ENCODE results near the gene PIAS4. TPM values are rescaled to one million over a fixed set of nuclear protein-coding genes. Genes with fewer than 3 reads are reported as not detected.

The PIAS4 gene
- total and polyA plus RNA-seq, 2 donors (not counting 3 experiments of a cell fraction or from before 2014, with no cell fraction given) = 26.2 to 46.2 TPM

DNA sequence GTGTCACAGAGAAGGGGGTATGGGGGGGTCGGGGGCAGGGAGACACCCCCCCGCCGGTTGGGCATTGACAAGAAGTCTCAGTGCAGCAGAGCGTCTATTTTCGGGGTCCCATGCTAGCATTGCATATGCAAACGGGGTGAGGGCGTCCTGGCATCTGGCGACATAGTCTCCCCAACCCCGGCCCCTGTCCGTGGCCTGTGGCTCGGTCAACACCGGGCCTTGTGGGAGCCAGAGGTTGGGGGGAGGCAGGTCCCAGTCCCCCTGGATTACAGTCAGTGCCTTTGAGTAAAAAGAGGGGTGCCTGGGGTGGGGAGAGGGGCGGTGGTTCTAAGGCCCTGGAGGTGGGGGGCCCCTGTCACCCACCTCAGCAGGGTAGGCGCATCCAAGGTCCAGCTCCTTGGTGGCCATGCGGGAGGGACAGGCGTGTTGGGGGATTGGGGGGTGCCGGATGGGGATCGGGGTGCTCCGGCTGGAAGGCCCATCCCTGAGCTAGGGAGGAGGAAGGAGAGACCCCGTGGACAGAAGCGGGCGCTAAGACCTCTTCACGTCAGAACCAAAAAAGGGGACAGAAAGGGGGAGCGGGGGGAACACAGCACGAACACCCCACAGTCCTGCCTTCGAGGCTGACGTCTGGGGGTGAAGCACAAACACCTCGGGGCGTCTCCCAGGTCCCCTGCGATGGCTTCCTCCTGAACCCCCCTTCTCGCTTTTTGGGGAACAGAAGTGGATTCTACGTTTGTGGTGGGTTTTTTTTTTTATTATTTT is 38.2 kb downstream of the PIAS4 start:
- no peaks in the 10 kb centered on the region for H3K9me1 ChIP-seq (replicated peaks; ENCODE audit: control insufficient read depth, extremely low read depth, insufficient read depth, low read length)
- DNase-seq (ENCODE audit: low read depth, low spot score) = no peak
- no peak overlapping the region for H3K4me2 ChIP-seq (ENCODE audit: insufficient read depth, low read length)
- H3K9ac ChIP-seq (replicated peaks; ENCODE audit: extremely low read depth, insufficient read depth, low read length) = no peak overlapping the region
- BruUV-seq (replicated peaks) = no TSS peak
- FAIRE-seq = no peak
- peaks cover 2 to 21% of the 10 kb centered on the region in 2 experiments for H3K36me3 ChIP-seq (ENCODE audit: control insufficient read depth in 2 of 2, extremely low read depth in 1 of 2, insufficient read depth in 2 of 2, low read length in 2 of 2)
- no peak overlapping the region for H2AFZ ChIP-seq (ENCODE audit: low read depth, low read length)
- no peaks in the 10 kb centered on the region for H3K27me3 ChIP-seq (ENCODE audit: control insufficient read depth in 2 of 2, insufficient read depth in 2 of 2, low read length in 2 of 2)
- peaks cover 51% of the 10 kb centered on the region for H3K79me2 ChIP-seq (ENCODE audit: control insufficient read depth, insufficient read depth, low read length)
- no peaks in the 10 kb centered on the region for H3K9me3 ChIP-seq (replicated peaks; ENCODE audit: control insufficient read depth, insufficient read depth, low read length)
- no peak for TF ChIP-seq POLR2A (IDR thresholded peaks at IDR 0.05; ENCODE audit: low read depth, low read length)
- TF ChIP-seq GATA2 (IDR thresholded peaks at IDR 0.05; ENCODE audit: insufficient read depth, insufficient read length, low read depth, low read length) = no peak
- TF ChIP-seq JUN (IDR thresholded peaks at IDR 0.05; ENCODE audit: borderline replicate concordance, insufficient read depth, insufficient read length, low read depth) = no peak
- no peak for TF ChIP-seq POLR2AphosphoS5 (IDR thresholded peaks at IDR 0.05; ENCODE audit: insufficient read depth, low read depth, low read length)
- TF ChIP-seq FOS (IDR thresholded peaks at IDR 0.05; ENCODE audit: borderline replicate concordance, insufficient read depth, low read length) = no peak
- TF ChIP-seq, protein P1, sequence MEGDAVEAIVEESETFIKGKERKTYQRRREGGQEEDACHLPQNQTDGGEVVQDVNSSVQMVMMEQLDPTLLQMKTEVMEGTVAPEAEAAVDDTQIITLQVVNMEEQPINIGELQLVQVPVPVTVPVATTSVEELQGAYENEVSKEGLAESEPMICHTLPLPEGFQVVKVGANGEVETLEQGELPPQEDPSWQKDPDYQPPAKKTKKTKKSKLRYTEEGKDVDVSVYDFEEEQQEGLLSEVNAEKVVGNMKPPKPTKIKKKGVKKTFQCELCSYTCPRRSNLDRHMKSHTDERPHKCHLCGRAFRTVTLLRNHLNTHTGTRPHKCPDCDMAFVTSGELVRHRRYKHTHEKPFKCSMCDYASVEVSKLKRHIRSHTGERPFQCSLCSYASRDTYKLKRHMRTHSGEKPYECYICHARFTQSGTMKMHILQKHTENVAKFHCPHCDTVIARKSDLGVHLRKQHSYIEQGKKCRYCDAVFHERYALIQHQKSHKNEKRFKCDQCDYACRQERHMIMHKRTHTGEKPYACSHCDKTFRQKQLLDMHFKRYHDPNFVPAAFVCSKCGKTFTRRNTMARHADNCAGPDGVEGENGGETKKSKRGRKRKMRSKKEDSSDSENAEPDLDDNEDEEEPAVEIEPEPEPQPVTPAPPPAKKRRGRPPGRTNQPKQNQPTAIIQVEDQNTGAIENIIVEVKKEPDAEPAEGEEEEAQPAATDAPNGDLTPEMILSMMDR (IDR thresholded peaks at IDR 0.05; ENCODE audit: extremely low read depth in 1 of 2, insufficient read depth in 1 of 2, low read depth in 1 of 2, low read length in 2 of 2) = no peak
- no peak for TF ChIP-seq EZH2 (IDR thresholded peaks at IDR 0.05; ENCODE audit: borderline replicate concordance, low read depth, low read length, severe bottlenecking)
- no peak for TF ChIP-seq MYC (IDR thresholded peaks at IDR 0.05; ENCODE audit: low read depth, low read length)
- TF ChIP-seq, protein P2, sequence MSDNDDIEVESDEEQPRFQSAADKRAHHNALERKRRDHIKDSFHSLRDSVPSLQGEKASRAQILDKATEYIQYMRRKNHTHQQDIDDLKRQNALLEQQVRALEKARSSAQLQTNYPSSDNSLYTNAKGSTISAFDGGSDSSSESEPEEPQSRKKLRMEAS (IDR thresholded peaks at IDR 0.05; ENCODE audit: insufficient read depth, insufficient read length) = no peak
- H3K27ac ChIP-seq (ENCODE audit: insufficient read depth, low read depth, low read length) = no peak overlapping the region
- no peak overlapping the region for H3K4me3 ChIP-seq (replicated peaks in 1 of 3; ENCODE audit: insufficient read depth in 1 of 3, low read depth in 1 of 3, low read length in 3 of 3)
- ChIA-PET POLR2A (no interaction called here), CTCF (no interaction called here)
- dilution Hi-C loops (cut with MboI; ENCODE audit: extremely low pct_ligation_motif_present, low sequenced_read_pairs) (no loop called here), intact Hi-C loops (cut with micrococcal nuclease) (no loop called here)
- no peaks in the 10 kb centered on the region for H4K20me1 ChIP-seq (replicated peaks; ENCODE audit: control insufficient read depth, extremely low read depth, insufficient read depth, low read length)
- no peaks in the 10 kb centered on the region for H3K4me1 ChIP-seq (ENCODE audit: control insufficient read depth, extremely low read depth, insufficient read depth, low read length)
